Activated CD8-positive, alpha-beta T cell treated with anti-CD3 and anti-CD28 coated beads for 36 hours (primary cell): Measurements from ENCODE around the gene LGALS8. TPM values are rescaled to one million over a fixed set of nuclear protein-coding genes. Genes with fewer than 3 reads are reported as not detected.
"Not testable (repeated sequence)": the region's sequence is repeated elsewhere in the genome, so short reads cannot be mapped to it uniquely, and the experiment has no call there.

ENCODE experiments used
- ATAC-seq: fragments of 200-7000 bp; cut with Tn5 transposase; one replicate; pipeline ENCODE4 v1.10.0; 2021; ENCODE audit warnings: mild to moderate bottlenecking, moderate library complexity
- CTCF ChIA-PET: fragments of 350-600 bp; sonication (Branson Sonifier 250); formaldehyde crosslinking; loops from one replicate; lab custom pipeline; 2021; ENCODE audit warnings: antibody characterized with exemption; lab: Charles Lee
- POLR2A ChIA-PET: fragments of 350-600 bp; sonication (Branson Sonifier 250); formaldehyde crosslinking; loops from one replicate; lab custom pipeline; 2021; ENCODE audit warnings: antibody characterized with exemption; lab: Charles Lee
- DNase-seq: peaks from one replicate; pipeline ENCODE4 v3.0.0-alpha.2; 2020
- H3K27ac Mint-ChIP-seq: one replicate; pipeline ENCODE4 v1.8.0; 2021; ENCODE audit warnings: mild to moderate bottlenecking, mixed read lengths
- H3K27me3 Mint-ChIP-seq: one replicate; pipeline ENCODE4 v1.8.0; 2021; ENCODE audit warnings: mixed read lengths
- H3K36me3 Mint-ChIP-seq: one replicate; pipeline ENCODE4 v1.8.0; 2021; ENCODE audit warnings: low read depth, mixed read lengths
- H3K4me1 Mint-ChIP-seq: one replicate; pipeline ENCODE4 v1.8.0; 2021; ENCODE audit warnings: low read depth, mixed read lengths
- H3K4me3 Mint-ChIP-seq: one replicate; pipeline ENCODE4 v1.8.0; 2021; ENCODE audit warnings: mild to moderate bottlenecking, moderate library complexity, mixed read lengths
- H3K9me3 Mint-ChIP-seq: one replicate; pipeline ENCODE4 v1.8.0; 2021; ENCODE audit warnings: mixed read lengths
- CTCF ChIP-seq: fragments of 200-600 bp; IDR thresholded peaks from one replicate; pipeline ENCODE4 v1.8.0; 2022; ENCODE audit warnings: antibody characterized with exemption, mild to moderate bottlenecking
- intact Hi-C: fragments of 100-400 bp; cut with micrococcal nuclease; formaldehyde crosslinking; loops from one replicate; pipeline ENCODE4 v1.10.0; 2022
- total RNA-seq, 2 experiments: library from RNA; stranded (reverse); gene quantifications; one replicate each; pipeline ENCODE4 v1.2.3, GENCODE V29; 2021

Gene LGALS8
- total RNA-seq, 2 experiments from 2014 or later, result 87.3 to 89.3 TPM

GRCh38 chr1:236561976-236562375 is 38.2 kb downstream of the LGALS8 start:
- no peaks in the 10 kb centered on the region for H3K27me3 Mint-ChIP-seq
- ATAC-seq, result no peak
- no peaks in the 10 kb centered on the region for H3K4me1 Mint-ChIP-seq
- H3K36me3 Mint-ChIP-seq, result peaks cover 55% of the 10 kb centered on the region
- intact Hi-C loops, result no loop called here
- ChIA-PET POLR2A (no interaction called here), CTCF (no interaction called here)
- no peaks in the 10 kb centered on the region for H3K9me3 Mint-ChIP-seq
- no peak overlapping the region for H3K4me3 Mint-ChIP-seq
- H3K27ac Mint-ChIP-seq, result peak overlapping the region; percentile 11
- no peak for TF ChIP-seq CTCF
- no peak for DNase-seq

GRCh38 chr1:236565530-236565929 is 41.7 kb downstream of the LGALS8 start:
- no peak for DNase-seq
- Mint-ChIP-seq H3K27ac (no peak overlapping the region), H3K36me3 (peaks cover 59% of the 10 kb centered on the region), H3K27me3 (no peaks in the 10 kb centered on the region), H3K4me3 (no peak overlapping the region), H3K4me1 (no peaks in the 10 kb centered on the region), H3K9me3 (no peaks in the 10 kb centered on the region)
- TF ChIP-seq CTCF, result no peak
- POLR2A ChIA-PET, result interaction anchor here (0.7 kb wide), 1 partner anchor 20 kb away, joined by 3 read pairs; no protein-coding TSS in a partner anchor
- intact Hi-C loops, result no loop called here
- ATAC-seq, result no peak
- CTCF ChIA-PET, result interaction anchor here (0.8 kb wide), 1 partner anchor 11 kb away, joined by 3 read pairs; no protein-coding TSS in a partner anchor

DNA sequence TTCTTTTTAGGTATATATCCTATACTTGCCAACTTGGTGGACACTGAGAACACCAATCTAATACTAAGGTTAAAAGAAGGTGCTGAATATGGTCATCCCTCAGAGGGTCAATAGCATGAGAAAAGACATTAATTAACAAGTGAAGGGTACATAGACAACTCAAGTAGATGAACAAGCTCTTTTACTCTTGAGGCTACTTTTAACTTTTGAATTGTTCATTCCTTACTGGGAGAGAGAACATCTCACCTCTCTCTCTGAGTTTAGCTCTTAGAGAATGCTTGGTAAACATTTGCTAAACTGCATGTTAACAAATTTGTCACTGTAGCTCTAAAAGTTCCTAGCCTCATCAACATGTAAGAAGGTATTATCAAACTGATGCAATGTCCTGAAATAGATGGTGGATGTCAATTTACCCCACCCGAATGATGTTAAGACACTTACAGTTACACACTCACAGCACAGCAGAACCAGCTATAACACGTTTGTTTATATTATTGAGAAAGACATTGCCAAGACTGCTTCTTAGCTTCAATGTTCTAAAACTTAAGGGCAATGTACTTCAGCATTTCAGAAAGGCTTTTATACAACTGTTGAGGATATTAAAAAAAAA is 44.6 kb downstream of the LGALS8 start:
- no peaks in the 10 kb centered on the region for H3K9me3 Mint-ChIP-seq
- ChIA-PET POLR2A (no interaction called here), CTCF (interaction anchor here (1.1 kb wide), 1 partner anchor 8 kb away, joined by 4 read pairs; no protein-coding TSS in a partner anchor)
- H3K27ac Mint-ChIP-seq, result peak overlapping the region; percentile 41
- H3K4me1 Mint-ChIP-seq, result no peaks in the 10 kb centered on the region
- peaks cover 61% of the 10 kb centered on the region for H3K36me3 Mint-ChIP-seq
- ATAC-seq (no peak), DNase-seq (no peak)
- no peak for TF ChIP-seq CTCF
- intact Hi-C loops, result no loop called here
- no peaks in the 10 kb centered on the region for H3K27me3 Mint-ChIP-seq
- H3K4me3 Mint-ChIP-seq, result no peak overlapping the region

DNA sequence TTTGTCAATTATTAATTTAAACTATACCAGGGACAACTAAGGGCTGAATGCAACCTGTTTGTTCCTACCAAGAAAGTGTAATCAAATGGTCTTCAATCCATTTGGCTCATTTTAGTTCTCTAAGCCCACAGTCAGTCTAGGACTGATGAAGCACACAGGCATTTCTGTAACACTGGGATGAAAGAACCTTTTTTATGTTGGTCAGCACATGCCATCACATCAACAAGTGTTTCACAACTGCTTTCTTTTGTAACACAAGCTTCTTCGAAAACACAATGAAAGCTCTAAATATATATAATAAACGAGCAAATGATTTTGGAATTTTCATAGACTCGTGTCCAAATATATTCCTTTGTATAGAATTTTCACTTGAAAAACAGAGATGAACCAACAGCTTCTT is 51.7 kb downstream of the LGALS8 start:
- DNase-seq (no peak), ATAC-seq (no peak)
- H3K4me3 Mint-ChIP-seq, result no peak overlapping the region
- intact Hi-C loops, result no loop called here
- no peaks in the 10 kb centered on the region for H3K9me3 Mint-ChIP-seq
- no peak overlapping the region for H3K27ac Mint-ChIP-seq
- H3K27me3 Mint-ChIP-seq, result no peaks in the 10 kb centered on the region
- TF ChIP-seq CTCF, result no peak
- CTCF ChIA-PET, result no interaction called here
- POLR2A ChIA-PET, result no interaction called here
- peaks cover 45% of the 10 kb centered on the region for H3K36me3 Mint-ChIP-seq
- H3K4me1 Mint-ChIP-seq, result no peaks in the 10 kb centered on the region

DNA sequence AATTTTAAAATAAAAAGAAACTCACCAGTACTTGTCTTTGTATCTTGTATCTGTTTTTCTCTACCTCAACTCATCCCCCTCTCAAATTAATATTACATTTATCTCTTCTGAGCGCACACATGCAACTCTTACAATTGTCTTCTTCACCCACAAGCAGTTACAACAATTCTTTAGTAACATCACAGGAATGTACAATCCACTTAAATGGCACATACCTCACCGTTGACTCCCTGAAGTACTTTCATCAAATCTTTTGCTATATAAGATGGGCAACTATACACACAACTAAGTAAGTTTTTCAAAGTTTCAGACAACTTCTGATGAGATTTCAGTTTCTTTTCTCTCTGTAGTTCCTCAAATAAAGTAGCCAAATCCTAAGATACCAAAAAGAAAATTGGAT is 52.2 kb downstream of the LGALS8 start:
- H3K27me3 Mint-ChIP-seq, result no peaks in the 10 kb centered on the region
- H3K4me3 Mint-ChIP-seq, result no peak overlapping the region
- intact Hi-C loops, result no loop called here
- H3K36me3 Mint-ChIP-seq, result peaks cover 48% of the 10 kb centered on the region
- no peaks in the 10 kb centered on the region for H3K9me3 Mint-ChIP-seq
- TF ChIP-seq CTCF, result no peak
- ChIA-PET POLR2A (no interaction called here), CTCF (no interaction called here)
- no peak for DNase-seq
- no peak overlapping the region for H3K27ac Mint-ChIP-seq
- no peaks in the 10 kb centered on the region for H3K4me1 Mint-ChIP-seq
- ATAC-seq, result no peak

DNA sequence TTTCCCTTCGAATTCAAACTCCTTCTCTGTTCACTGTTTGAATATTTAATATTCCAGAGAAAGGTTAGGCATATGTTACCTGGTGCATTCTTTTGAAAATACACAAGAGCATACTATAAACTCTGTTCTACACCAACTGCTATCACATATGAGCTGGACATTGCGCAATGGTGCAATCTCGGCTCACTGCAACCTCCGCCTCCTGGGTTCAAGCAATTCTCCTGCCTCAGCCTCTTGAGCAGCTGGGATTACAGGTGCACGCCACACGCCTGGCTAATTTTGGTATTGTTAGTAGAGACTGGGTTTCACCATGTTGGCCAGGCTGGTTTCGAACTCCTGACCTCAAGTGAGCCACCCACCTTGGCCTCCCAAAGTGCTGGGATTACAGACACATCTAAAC is 53.3 kb downstream of the LGALS8 start:
- not testable (repeated sequence) for H3K4me3 Mint-ChIP-seq

More for the DNA sequence above, 53.3 kb downstream of the LGALS8 start:
- peaks cover 53% of the 10 kb centered on the region for H3K36me3 Mint-ChIP-seq
- ATAC-seq, H3K9me3 Mint-ChIP-seq, DNase-seq, intact Hi-C loops, H3K4me1 Mint-ChIP-seq, POLR2A ChIA-PET, H3K27ac Mint-ChIP-seq, H3K27me3 Mint-ChIP-seq: not testable (repeated sequence)
- CTCF ChIA-PET, result interaction anchor here (1.0 kb wide), 1 partner anchor 12 kb away, joined by 3 read pairs; no protein-coding TSS in a partner anchor
